Heart left ventricle (tissue), 16 donors: Measurements from ENCODE around the gene ITK. TPM values are rescaled to one million over a fixed set of nuclear protein-coding genes. Genes with fewer than 3 reads are reported as not detected.

Source experiments
- ATAC-seq, 4 donors: fragments of 200-7000 bp; cut with Tn5 transposase; one replicate each; pipeline ENCODE4 v1.9.1; 2020 to 2022; ENCODE audit warnings: moderate library complexity in 4 of 4, mild to moderate bottlenecking in 3 of 4, moderate number of reproducible peaks in 1 of 4
- DNase-seq, 5 donors: peaks; one replicate each; pipeline ENCODE4 v3.0.0-alpha.2; 2020
- H3K27ac ChIP-seq, 12 donors: fragments of 200-600 bp; sonication (generic) in 4 of 12; one replicate each; pipeline versions ENCODE4 v1.5.0 to v1.8.0; 2016 to 2022; ENCODE audit warnings: mild to moderate bottlenecking in 2 of 12
- H3K27me3 ChIP-seq, 9 donors: fragments of 200-600 bp; sonication (generic) in 2 of 9; one replicate each; pipeline versions ENCODE4 v1.5.1 to v1.8.0; 2016 to 2022; ENCODE audit warnings: mild to moderate bottlenecking in 3 of 9
- H3K36me3 ChIP-seq, 9 donors: fragments of 200-600 bp; sonication (generic) in 2 of 9; one replicate each; pipeline versions ENCODE4 v1.5.0 to v1.8.0; 2018 to 2022; ENCODE audit warnings: mild to moderate bottlenecking in 2 of 9
- H3K4me1 ChIP-seq, 12 donors: fragments of 200-600 bp; sonication (generic) in 4 of 12; one replicate each; pipeline versions ENCODE4 v1.5.0 to v1.8.0; 2016 to 2022; ENCODE audit warnings: mild to moderate bottlenecking in 3 of 12
- H3K4me3 ChIP-seq, 12 donors: fragments of 200-600 bp; sonication (generic) in 4 of 12; one replicate each; pipeline versions ENCODE4 v1.5.0 to v1.8.0; 2017 to 2022; ENCODE audit warnings: mild to moderate bottlenecking in 9 of 12, moderate library complexity in 4 of 12
- H3K9me3 ChIP-seq, 12 donors: fragments of 200-600 bp; sonication (generic) in 4 of 12; one replicate each; pipeline versions ENCODE4 v1.5.0 to v1.8.0; 2016 to 2022; ENCODE audit warnings: mild to moderate bottlenecking in 1 of 12
- POLR2A ChIP-seq, 2 donors: fragments of 450-650 bp; IDR thresholded peaks; one replicate each; pipeline ENCODE4 v1.6.1; 2017; ENCODE audit warnings: antibody characterized with exemption in 2 of 2, mild to moderate bottlenecking in 2 of 2, moderate library complexity in 2 of 2
- WGBS, 4 donors: extraction: QIAGEN DNeasy Blood & Tissue Kit in 2 of 4; methylation state at CpG; one replicate each; pipeline versions ENCODE4 v1.1.5 to v1.1.7; 2013 to 2018; 5-methylcytosine and 5-hydroxymethylcytosine counted together
- intact Hi-C, 10 donors: fragments of 100-400 bp; cut with DNase I; formaldehyde crosslinking; loops; one replicate each; pipeline versions ENCODE4 v1.11.1 to v1.14.2; 2022
- polyA plus RNA-seq, 2 donors: library from polyadenylated mRNA; stranded (reverse); fragments of 200-250 nt; gene quantifications; one replicate each; pipeline ENCODE4 v1.2.3, GENCODE V29; 2013
- total RNA-seq, 9 donors: library from RNA; depleted of rRNA in 2 of 9; stranded (reverse); fragments of >200 nt in 2 of 9; fragmentation: NEBNext Ultra II Directional in 3 of 9; extraction: Animal tissue kit (Norgen Biotek cat#: 25700) in 3 of 9; gene quantifications; one replicate each; pipeline versions ENCODE4 v1.1.0 to v1.2.4, GENCODE V29; 2016 to 2023
- TF ChIP-seq, protein P1 (sequence below), 12 donors: fragments of 200-600 bp; sonication (generic) in 4 of 12; IDR thresholded peaks; one replicate each; pipeline versions ENCODE4 v1.5.0 to v1.8.0; 2018 to 2022; ENCODE audit warnings: antibody characterized with exemption in 12 of 12, mild to moderate bottlenecking in 5 of 12
- donor health status: ischemic (EF 13 %, LVEDD 7.1; RV severe dilation, severe dysfunction).
- donor health status: healthy with polysubstance abuse.
- donor health status: DM: no; HTN: yes; CAD: no.
- donor health status: DM: no; HTN: no; CAD: no.
- donor health status: ischemic (EF 25% LVEDD 6.9; RV normal size, moderate dysfunction).
- donor health status: ischemic (EF 25% LVEDD 5.7; RV mildly dilated, moderate dysfunction).
- donor health status: healthy.
- donor health status: DM: yes; HTN: yes; CAD: no.
- donor health status: ischemic (EF 35%, LVEDD 5.7; RV mildly dilated, moderate dysfunction).
- donor health status: nonischemic (EF 11% LVEDD 7.7; RV severe dilation, severe dysfunction).
- donor health status: DM: yes; HTN: yes; CAD: no.
- donor health status: PGD.
- donor health status: ischemic (EF 29% LVEDD 5.4; RV normal size, mild dysfunction).
- donor health status: nonischemic (EF 23%, LVEDD 6.1; RV moderate dilation, normal function).

ITK gene
- total and polyA plus RNA-seq, 11 donors, result 0.09 to 7.3 (median 0.42) TPM

DNA sequence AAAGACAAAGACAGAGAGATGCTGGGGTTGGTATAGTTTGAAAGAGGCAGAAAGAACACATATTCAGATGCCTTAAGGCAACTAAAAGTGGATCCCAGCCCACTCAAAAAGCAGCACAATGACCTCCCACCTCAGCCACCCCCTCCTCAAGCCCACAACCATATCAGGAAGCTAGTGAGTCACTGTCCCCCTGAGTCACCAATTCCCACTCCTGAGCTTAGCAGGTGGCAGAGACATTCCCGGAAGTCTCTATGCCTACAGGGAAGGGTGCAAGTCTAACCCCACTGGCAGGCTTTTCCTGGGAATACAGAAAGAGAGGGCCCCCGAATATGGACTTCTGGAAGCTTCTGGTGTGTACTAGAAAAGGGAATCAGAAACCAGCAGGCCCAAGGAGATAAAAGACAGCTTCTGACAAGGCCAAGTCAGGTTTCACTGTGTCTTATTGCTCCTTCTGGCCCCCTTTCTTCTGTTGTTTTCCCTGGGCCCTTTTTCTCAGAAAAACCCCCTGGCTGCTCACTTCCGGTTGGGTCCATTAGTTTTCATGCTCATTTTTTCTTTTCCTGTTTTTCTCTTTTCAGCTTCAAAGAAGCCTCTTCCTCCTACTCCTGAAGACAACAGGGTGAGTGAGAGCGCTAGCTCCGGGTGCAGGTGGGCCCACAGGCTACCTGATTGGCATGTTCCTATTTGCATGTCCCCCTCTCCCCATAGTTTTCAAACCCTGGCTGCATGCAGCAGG is 36.8 kb downstream of the ITK start:
- peak overlapping the region in 1 of 12 donors; percentile 23 for H3K27ac ChIP-seq
- 41 to 71% (median 61%) methylated on average over 5 of the region's 5 CpGs for WGBS, 4 donors

DNA sequence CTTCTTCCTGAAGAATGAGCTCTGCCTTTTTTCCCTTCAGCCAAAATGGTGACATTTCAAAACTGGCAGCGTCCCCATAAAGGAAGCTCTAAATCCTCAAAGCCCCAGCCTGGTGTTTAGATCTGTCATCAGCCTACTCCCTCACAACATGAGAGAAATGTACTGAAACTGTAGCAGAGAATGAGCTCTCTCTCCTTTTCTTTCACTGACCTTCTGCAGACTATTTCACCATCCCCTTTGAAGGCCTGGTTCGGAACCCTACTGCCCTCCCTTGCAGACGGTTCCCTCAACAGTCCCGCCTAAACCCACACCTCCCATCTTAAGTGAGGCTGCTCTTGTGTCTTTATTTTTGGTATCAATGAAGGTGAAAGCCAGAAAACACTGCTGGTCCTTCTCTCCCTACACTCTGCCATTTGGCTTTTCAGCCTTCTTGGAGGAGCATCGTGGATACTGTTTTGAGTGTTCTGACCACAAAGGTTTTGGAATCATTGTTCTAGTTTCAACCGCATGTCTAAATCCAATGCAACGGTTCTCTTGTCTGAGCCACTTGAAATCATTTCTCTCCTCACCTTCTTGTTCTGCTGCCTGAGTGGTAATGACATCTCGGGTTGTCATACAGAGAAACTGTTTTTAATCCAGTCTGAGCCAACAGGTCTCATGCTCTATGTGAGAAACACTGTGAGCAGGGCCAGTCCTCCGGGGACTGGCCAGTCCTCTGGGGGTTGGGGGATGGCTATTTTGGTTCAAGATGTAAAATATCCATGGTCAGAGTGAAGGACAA is 39.0 kb downstream of the ITK start:
- peak in 3 of 4 donors; percentile 38 to 55 (median 45) for ATAC-seq
- intact Hi-C loops, result no loop called here
- DNase-seq, result no peak
- no peak overlapping the region for H3K4me3 ChIP-seq
- no peaks in the 10 kb centered on the region for H3K9me3 ChIP-seq
- 52 to 62% (median 58%) methylated on average over 9 of the region's 9 CpGs for WGBS, 4 donors
- H3K4me1 ChIP-seq, result peaks cover 0 to 42% (median 0%) of the 10 kb centered on the region in 12 donors
- H3K27me3 ChIP-seq, result no peaks in the 10 kb centered on the region
- TF ChIP-seq POLR2A (IDR thresholded peaks at IDR 0.05), result no peak
- TF ChIP-seq, protein P1, sequence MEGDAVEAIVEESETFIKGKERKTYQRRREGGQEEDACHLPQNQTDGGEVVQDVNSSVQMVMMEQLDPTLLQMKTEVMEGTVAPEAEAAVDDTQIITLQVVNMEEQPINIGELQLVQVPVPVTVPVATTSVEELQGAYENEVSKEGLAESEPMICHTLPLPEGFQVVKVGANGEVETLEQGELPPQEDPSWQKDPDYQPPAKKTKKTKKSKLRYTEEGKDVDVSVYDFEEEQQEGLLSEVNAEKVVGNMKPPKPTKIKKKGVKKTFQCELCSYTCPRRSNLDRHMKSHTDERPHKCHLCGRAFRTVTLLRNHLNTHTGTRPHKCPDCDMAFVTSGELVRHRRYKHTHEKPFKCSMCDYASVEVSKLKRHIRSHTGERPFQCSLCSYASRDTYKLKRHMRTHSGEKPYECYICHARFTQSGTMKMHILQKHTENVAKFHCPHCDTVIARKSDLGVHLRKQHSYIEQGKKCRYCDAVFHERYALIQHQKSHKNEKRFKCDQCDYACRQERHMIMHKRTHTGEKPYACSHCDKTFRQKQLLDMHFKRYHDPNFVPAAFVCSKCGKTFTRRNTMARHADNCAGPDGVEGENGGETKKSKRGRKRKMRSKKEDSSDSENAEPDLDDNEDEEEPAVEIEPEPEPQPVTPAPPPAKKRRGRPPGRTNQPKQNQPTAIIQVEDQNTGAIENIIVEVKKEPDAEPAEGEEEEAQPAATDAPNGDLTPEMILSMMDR (IDR thresholded peaks at IDR 0.05), result no peak
- no peaks in the 10 kb centered on the region for H3K36me3 ChIP-seq
- H3K27ac ChIP-seq, result no peak overlapping the region

More for the DNA sequence above, 36.8 kb downstream of the ITK start:
- DNase-seq (no peak), ATAC-seq (no peak)
- H3K9me3 ChIP-seq, result no peaks in the 10 kb centered on the region
- H3K27me3 ChIP-seq, result no peaks in the 10 kb centered on the region
- no peak overlapping the region for H3K4me3 ChIP-seq
- no peak for TF ChIP-seq POLR2A (IDR thresholded peaks at IDR 0.05)
- TF ChIP-seq, protein P1 (IDR thresholded peaks at IDR 0.05), result no peak
- intact Hi-C loops, result no loop called here
- no peaks in the 10 kb centered on the region for H3K36me3 ChIP-seq
- peaks cover 0 to 42% (median 0%) of the 10 kb centered on the region in 12 donors for H3K4me1 ChIP-seq

DNA sequence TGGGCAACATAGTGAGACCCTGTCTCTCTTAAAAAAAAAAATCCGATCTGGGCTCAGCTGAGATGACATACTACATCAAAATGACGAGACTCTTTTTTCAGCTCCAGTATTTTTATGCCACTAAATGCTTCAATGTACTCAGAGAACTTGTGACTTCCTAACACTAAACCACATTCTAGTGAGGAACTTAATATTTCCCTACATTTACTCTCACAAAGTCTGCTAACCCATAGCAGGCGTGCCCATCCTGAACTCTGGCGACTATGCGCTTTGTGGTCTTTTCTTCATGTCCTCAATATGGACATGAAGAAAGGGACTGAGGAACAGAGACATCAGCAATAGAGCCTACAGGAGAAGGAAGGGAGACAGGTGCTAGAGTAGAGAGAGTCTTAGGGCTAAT is 41.3 kb downstream of the ITK start:
- DNase-seq (no peak), ATAC-seq (no peak)
- Histone ChIP-seq H3K27me3 (no peaks in the 10 kb centered on the region), H3K27ac (peak overlapping the region in 1 of 12 donors; percentile 37), H3K9me3 (no peaks in the 10 kb centered on the region), H3K4me3 (no peak overlapping the region), H3K36me3 (no peaks in the 10 kb centered on the region), H3K4me1 (peaks cover 0 to 26% (median 0%) of the 10 kb centered on the region in 12 donors)
- intact Hi-C loops, result no loop called here
- 79 to 91% (median 87%) methylated on average over 5 of the region's 5 CpGs for WGBS, 4 donors
- no peak for TF ChIP-seq POLR2A (IDR thresholded peaks at IDR 0.05)
- TF ChIP-seq, protein P1 (IDR thresholded peaks at IDR 0.05), result no peak
